Astrocyte (in vitro differentiated cells and primary cell): ENCODE data around the gene TTK. TPM values are rescaled to one million over a fixed set of nuclear protein-coding genes. Genes with fewer than 3 reads are reported as not detected.

Source experiments
- DNase-seq: peaks from one replicate; pipeline ENCODE4 v3.0.0-alpha.2; 2010; ENCODE audit warnings: low read depth
- FAIRE-seq: peaks from 2 replicates; lab custom pipeline; 2011; peaks lifted over from hg19 to GRCh38; lab: Jason Lieb, UNC
- H2AFZ ChIP-seq: 2 replicates; pipeline ENCODE4 v1.6.0; 2012; ENCODE audit warnings: low read depth, low read length, inconsistent platforms
- H3K27ac ChIP-seq: 2 replicates; pipeline ENCODE4 v1.5.1; 2011; ENCODE audit warnings: low read depth, low read length, inconsistent platforms
- H3K27me3 ChIP-seq: 2 replicates; pipeline ENCODE4 v1.6.0; 2011; ENCODE audit warnings: low read length, inconsistent platforms; ENCODE audit not compliant: insufficient read depth
- H3K36me3 ChIP-seq: 2 replicates; pipeline ENCODE4 v1.5.1; 2011; ENCODE audit warnings: low read length, inconsistent platforms; ENCODE audit not compliant: insufficient read depth
- H3K4me1 ChIP-seq: 2 replicates; pipeline ENCODE4 v1.5.1; 2011; ENCODE audit warnings: low read length, inconsistent platforms; ENCODE audit not compliant: insufficient read depth
- H3K4me2 ChIP-seq: 2 replicates; pipeline ENCODE4 v1.6.0; 2012; ENCODE audit warnings: low read length, inconsistent platforms
- H3K4me3 ChIP-seq: 2 replicates; pipeline ENCODE4 v1.5.1; 2011; ENCODE audit warnings: low read depth, mild to moderate bottlenecking, low read length, inconsistent platforms; ENCODE audit not compliant: insufficient read depth
- H3K79me2 ChIP-seq: 2 replicates; pipeline ENCODE4 v1.6.0; 2012; ENCODE audit warnings: mild to moderate bottlenecking, low read length, inconsistent platforms; ENCODE audit not compliant: insufficient read depth
- H3K9ac ChIP-seq: 2 replicates; pipeline ENCODE4 v1.6.0; 2012; ENCODE audit warnings: mild to moderate bottlenecking, low read length, inconsistent platforms
- H3K9me3 ChIP-seq: 2 replicates; pipeline ENCODE4 v1.5.1; 2012; ENCODE audit warnings: low read depth, mild to moderate bottlenecking, low read length, inconsistent platforms; ENCODE audit not compliant: insufficient read depth
- H4K20me1 ChIP-seq: 2 replicates; pipeline ENCODE4 v1.6.0; 2012; ENCODE audit warnings: low read length, inconsistent platforms; ENCODE audit not compliant: insufficient read depth
- H3K27ac Mint-ChIP-seq: one replicate; pipeline ENCODE4 v1.8.0; 2021; ENCODE audit warnings: mild to moderate bottlenecking, mixed read lengths; ENCODE audit not compliant: unreplicated experiment
- H3K27me3 Mint-ChIP-seq: one replicate; pipeline ENCODE4 v1.8.0; 2021; ENCODE audit warnings: low read depth, mixed read lengths; ENCODE audit not compliant: unreplicated experiment
- H3K36me3 Mint-ChIP-seq: one replicate; pipeline ENCODE4 v1.8.0; 2021; ENCODE audit warnings: low read depth, mixed read lengths; ENCODE audit not compliant: unreplicated experiment
- H3K4me1 Mint-ChIP-seq: one replicate; pipeline ENCODE4 v1.8.0; 2021; ENCODE audit warnings: low read depth, mixed read lengths; ENCODE audit not compliant: unreplicated experiment
- H3K4me3 Mint-ChIP-seq: one replicate; pipeline ENCODE4 v1.8.0; 2021; ENCODE audit warnings: mild to moderate bottlenecking, moderate library complexity, mixed read lengths; ENCODE audit not compliant: unreplicated experiment
- H3K9me3 Mint-ChIP-seq: one replicate; pipeline ENCODE4 v1.8.0; 2021; ENCODE audit warnings: mild to moderate bottlenecking, mixed read lengths; ENCODE audit not compliant: unreplicated experiment
- EZH2 ChIP-seq: IDR thresholded peaks from 2 replicates; pipeline ENCODE4 v1.6.1; 2012; ENCODE audit warnings: mild to moderate bottlenecking, low read length, inconsistent platforms; ENCODE audit not compliant: insufficient read depth
- total RNA-seq: library from RNA; stranded (reverse); gene quantifications from 2 replicates; pipeline ENCODE4 v1.2.1, GENCODE V29; 2021
- TF ChIP-seq, protein P1 (sequence below): IDR thresholded peaks from 2 replicates; pipeline ENCODE4 v1.5.1; 2011; ENCODE audit warnings: low read depth, mild to moderate bottlenecking, inconsistent platforms, low read length, moderate library complexity; ENCODE audit not compliant: insufficient read depth

The TTK gene
- total RNA-seq, 1 donor from 2014 or later: 4.9 TPM

DNA sequence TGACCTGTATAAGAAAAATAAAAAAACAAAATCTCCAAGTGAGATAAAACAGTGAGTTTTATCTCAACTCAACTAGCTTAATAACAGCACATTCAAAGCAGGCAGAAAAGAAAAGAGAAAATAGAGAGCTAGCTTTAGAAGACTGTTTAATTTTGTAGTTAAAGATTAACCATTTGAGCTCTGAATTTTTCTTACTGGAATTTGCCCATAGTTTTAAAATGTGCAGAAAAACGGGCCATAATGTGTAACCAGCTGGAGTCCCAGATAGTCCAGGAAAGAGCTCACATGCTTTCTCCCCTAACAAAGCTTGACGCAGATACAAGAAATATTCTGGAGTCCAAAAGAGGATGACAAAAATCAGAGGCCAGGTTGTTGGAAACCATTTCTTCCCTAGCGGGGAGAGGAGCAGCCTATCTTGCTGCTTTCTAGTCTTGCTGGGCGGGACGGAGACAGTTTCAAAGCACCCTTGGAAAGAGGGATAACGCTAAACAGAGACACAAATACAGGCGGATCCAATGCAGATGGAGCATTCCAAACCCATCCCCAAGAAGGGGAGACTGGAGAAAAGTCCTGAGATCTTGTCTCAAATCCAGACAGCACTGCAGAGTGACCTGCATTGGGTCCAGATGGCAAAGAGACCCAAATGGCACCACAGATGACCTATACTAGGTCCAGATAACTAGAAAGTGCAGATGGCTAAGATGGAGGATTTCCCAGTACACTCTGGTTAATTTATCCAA is 16.1 kb downstream of the TTK start:
- no peak overlapping the region for H3K9ac ChIP-seq
- FAIRE-seq (no peak), DNase-seq (no peak)
- H3K4me3 ChIP-seq: no peak overlapping the region
- H3K36me3 ChIP-seq: peaks cover 8% of the 10 kb centered on the region
- no peaks in the 10 kb centered on the region for H3K27me3 Mint-ChIP-seq
- no peaks in the 10 kb centered on the region for H4K20me1 ChIP-seq
- no peaks in the 10 kb centered on the region for H3K27me3 ChIP-seq
- no peak overlapping the region for H3K4me3 Mint-ChIP-seq
- no peak overlapping the region for H2AFZ ChIP-seq
- H3K27ac ChIP-seq: no peak overlapping the region
- no peak for TF ChIP-seq EZH2
- TF ChIP-seq, protein P1, sequence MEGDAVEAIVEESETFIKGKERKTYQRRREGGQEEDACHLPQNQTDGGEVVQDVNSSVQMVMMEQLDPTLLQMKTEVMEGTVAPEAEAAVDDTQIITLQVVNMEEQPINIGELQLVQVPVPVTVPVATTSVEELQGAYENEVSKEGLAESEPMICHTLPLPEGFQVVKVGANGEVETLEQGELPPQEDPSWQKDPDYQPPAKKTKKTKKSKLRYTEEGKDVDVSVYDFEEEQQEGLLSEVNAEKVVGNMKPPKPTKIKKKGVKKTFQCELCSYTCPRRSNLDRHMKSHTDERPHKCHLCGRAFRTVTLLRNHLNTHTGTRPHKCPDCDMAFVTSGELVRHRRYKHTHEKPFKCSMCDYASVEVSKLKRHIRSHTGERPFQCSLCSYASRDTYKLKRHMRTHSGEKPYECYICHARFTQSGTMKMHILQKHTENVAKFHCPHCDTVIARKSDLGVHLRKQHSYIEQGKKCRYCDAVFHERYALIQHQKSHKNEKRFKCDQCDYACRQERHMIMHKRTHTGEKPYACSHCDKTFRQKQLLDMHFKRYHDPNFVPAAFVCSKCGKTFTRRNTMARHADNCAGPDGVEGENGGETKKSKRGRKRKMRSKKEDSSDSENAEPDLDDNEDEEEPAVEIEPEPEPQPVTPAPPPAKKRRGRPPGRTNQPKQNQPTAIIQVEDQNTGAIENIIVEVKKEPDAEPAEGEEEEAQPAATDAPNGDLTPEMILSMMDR: no peak
- H3K79me2 ChIP-seq: peaks cover 3% of the 10 kb centered on the region
- H3K9me3 Mint-ChIP-seq: no peaks in the 10 kb centered on the region
- peaks cover 4% of the 10 kb centered on the region for H3K4me1 ChIP-seq
- no peak overlapping the region for H3K27ac Mint-ChIP-seq
- peaks cover 6% of the 10 kb centered on the region for H3K4me1 Mint-ChIP-seq
- H3K4me2 ChIP-seq: no peak overlapping the region
- H3K9me3 ChIP-seq: no peaks in the 10 kb centered on the region
- no peaks in the 10 kb centered on the region for H3K36me3 Mint-ChIP-seq

DNA sequence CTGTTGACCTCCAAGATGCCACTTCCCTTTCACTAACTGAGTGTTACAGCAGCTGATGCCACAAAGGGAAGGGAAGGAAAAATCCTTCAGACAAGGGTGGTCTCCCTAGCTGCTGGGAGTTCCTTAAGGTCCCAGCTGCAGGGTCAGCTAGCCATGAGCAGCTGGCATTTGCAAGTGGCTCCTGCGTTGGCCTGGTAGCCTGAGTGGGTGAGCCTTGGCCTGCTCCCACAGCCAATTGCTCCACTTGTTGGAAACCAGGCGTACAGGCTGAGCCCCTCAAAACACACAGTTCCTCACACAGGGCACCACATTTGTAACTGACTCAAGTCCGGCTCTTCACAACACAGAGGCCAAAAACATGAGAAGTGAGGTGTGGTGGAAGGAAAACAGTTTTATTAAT is 16.7 kb downstream of the TTK start:
- H3K4me1 Mint-ChIP-seq: peaks cover 6% of the 10 kb centered on the region
- no peaks in the 10 kb centered on the region for H4K20me1 ChIP-seq
- H3K27ac ChIP-seq: no peak overlapping the region
- H3K9ac ChIP-seq: no peak overlapping the region
- H3K36me3 Mint-ChIP-seq: no peaks in the 10 kb centered on the region
- no peaks in the 10 kb centered on the region for H3K27me3 Mint-ChIP-seq
- H3K9me3 ChIP-seq: no peaks in the 10 kb centered on the region
- no peaks in the 10 kb centered on the region for H3K27me3 ChIP-seq
- peaks cover 7% of the 10 kb centered on the region for H3K36me3 ChIP-seq
- TF ChIP-seq EZH2: no peak
- TF ChIP-seq, protein P1: no peak
- FAIRE-seq: no peak
- H3K9me3 Mint-ChIP-seq: no peaks in the 10 kb centered on the region
- peaks cover 3% of the 10 kb centered on the region for H3K79me2 ChIP-seq
- H3K4me3 ChIP-seq: no peak overlapping the region
- H2AFZ ChIP-seq: no peak overlapping the region
- peaks cover 4% of the 10 kb centered on the region for H3K4me1 ChIP-seq
- no peak overlapping the region for H3K4me3 Mint-ChIP-seq
- no peak overlapping the region for H3K27ac Mint-ChIP-seq
- DNase-seq: no peak
- no peak overlapping the region for H3K4me2 ChIP-seq

DNA sequence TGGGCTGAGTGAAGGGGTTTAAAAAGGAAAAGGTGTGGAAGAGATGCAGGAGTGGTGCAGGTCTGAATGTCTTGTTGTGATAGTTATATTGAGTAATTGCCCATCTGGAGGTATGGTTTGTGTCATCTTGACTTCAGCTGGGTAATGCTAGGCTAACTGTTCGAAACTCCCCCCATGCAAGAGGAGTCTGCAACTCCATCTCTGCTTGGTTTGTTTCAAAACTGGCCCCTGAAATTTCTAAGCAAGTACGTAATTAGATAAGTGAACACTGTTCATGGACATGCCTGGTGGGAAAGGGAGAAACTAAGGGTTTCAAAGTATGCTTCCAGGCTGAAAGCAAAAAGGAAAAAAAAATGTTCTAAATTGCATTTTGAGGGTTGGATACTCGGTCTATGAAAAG is 17.1 kb downstream of the TTK start:
- Histone ChIP-seq H3K9me3 (no peaks in the 10 kb centered on the region), H3K4me2 (no peak overlapping the region), H3K79me2 (peaks cover 3% of the 10 kb centered on the region), H3K4me1 (peaks cover 4% of the 10 kb centered on the region), H3K27ac (no peak overlapping the region), H3K4me3 (no peak overlapping the region), H3K27me3 (no peaks in the 10 kb centered on the region), H4K20me1 (no peaks in the 10 kb centered on the region), H3K36me3 (peaks cover 6% of the 10 kb centered on the region), H2AFZ (no peak overlapping the region), H3K9ac (no peak overlapping the region)
- no peaks in the 10 kb centered on the region for H3K27me3 Mint-ChIP-seq
- no peak for DNase-seq
- no peak for TF ChIP-seq EZH2
- TF ChIP-seq, protein P1: no peak
- no peaks in the 10 kb centered on the region for H3K36me3 Mint-ChIP-seq
- H3K4me3 Mint-ChIP-seq: no peak overlapping the region
- H3K27ac Mint-ChIP-seq: no peak overlapping the region
- H3K9me3 Mint-ChIP-seq: no peaks in the 10 kb centered on the region
- FAIRE-seq: no peak
- H3K4me1 Mint-ChIP-seq: peaks cover 6% of the 10 kb centered on the region
